Brain microvascular endothelial cell (primary cell): ENCODE results near the gene FOSB.

Source experiments
- DNase-seq: peaks from one replicate; pipeline ENCODE4 v3.0.0-alpha.2; 2020
- H3K27ac ChIP-seq: fragments of 250-450 bp; sonication (Bioruptor Pico); 2 replicates; pipeline ENCODE4 v1.5.1; 2020; ENCODE audit warnings: mild to moderate bottlenecking, moderate library complexity
- H3K27me3 ChIP-seq: fragments of 250-450 bp; sonication (Bioruptor Pico); replicated peaks from 2 replicates; pipeline ENCODE4 v1.5.1; 2020; ENCODE audit warnings: mild to moderate bottlenecking
- H3K36me3 ChIP-seq: fragments of 250-450 bp; sonication (Bioruptor Pico); replicated peaks from 2 replicates; pipeline ENCODE4 v1.5.1; 2020; ENCODE audit warnings: mild to moderate bottlenecking
- H3K4me3 ChIP-seq: 2 replicates; pipeline ENCODE4 v1.5.1; 2011; ENCODE audit warnings: low read depth, mild to moderate bottlenecking, control low read depth, low read length, moderate library complexity
- in situ Hi-C: cut with HindIII; loops from 2 replicates; pipeline ENCODE4 v1.10.0; 2017; ENCODE audit warnings: low sequenced_read_pairs, low pct_ligation_motif_present
- TF ChIP-seq, protein P1 (sequence below): IDR thresholded peaks from 2 replicates; pipeline ENCODE4 v1.5.1; 2011; ENCODE audit warnings: low read depth, mild to moderate bottlenecking, moderate library complexity, low read length, control low read depth, inconsistent platforms; ENCODE audit errors: missing control alignments

The FOSB gene

GRCh38 chr19:45484273-45484945 is 16.6 kb downstream of the FOSB start:
- DNase-seq = peak; percentile 28
- H3K27me3 ChIP-seq = no peaks in the 10 kb centered on the region
- no peaks in the 10 kb centered on the region for H3K36me3 ChIP-seq
- no peak overlapping the region for H3K4me3 ChIP-seq
- no peak overlapping the region for H3K27ac ChIP-seq
- in situ Hi-C loops = no loop called here
- TF ChIP-seq, protein P1, sequence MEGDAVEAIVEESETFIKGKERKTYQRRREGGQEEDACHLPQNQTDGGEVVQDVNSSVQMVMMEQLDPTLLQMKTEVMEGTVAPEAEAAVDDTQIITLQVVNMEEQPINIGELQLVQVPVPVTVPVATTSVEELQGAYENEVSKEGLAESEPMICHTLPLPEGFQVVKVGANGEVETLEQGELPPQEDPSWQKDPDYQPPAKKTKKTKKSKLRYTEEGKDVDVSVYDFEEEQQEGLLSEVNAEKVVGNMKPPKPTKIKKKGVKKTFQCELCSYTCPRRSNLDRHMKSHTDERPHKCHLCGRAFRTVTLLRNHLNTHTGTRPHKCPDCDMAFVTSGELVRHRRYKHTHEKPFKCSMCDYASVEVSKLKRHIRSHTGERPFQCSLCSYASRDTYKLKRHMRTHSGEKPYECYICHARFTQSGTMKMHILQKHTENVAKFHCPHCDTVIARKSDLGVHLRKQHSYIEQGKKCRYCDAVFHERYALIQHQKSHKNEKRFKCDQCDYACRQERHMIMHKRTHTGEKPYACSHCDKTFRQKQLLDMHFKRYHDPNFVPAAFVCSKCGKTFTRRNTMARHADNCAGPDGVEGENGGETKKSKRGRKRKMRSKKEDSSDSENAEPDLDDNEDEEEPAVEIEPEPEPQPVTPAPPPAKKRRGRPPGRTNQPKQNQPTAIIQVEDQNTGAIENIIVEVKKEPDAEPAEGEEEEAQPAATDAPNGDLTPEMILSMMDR = no peak

DNA sequence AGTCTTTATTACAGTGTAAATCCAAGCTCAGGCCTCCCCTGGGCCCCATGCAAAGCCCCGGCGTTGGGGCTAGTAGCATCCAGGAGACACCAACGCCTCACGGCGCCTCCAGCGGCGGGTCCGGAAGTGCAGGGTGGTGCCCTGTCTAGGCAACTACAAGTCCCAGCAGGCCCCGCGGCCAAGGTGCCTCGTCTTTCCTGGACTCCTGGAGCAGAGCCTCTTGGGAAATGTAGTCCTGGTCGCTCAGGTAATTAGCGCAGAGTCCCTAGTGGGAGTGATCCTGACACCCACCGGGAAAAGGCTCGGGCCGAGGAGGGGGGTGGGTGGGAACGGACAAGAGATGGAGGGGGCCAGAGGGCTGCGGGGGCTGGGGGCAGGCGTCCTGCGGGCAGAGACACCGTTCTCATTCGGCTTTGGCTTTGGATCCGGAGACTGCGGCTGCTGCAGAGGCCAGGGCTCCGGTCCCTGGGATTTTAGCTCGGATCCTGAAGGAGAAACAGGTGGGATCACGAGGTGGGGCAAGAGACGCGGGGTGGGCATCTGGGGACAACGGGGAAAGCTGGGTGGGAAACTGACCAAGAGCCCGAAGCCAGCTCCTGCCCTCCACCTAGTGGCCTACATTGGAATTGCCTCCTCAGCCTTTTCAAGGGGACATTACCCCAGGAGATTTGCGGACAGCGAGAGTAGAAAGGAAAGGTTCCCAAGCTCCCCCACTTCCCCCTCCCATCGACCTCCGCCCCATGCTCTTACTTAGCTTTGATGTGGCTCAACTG is 17.7 kb downstream of the FOSB start:
- H3K27ac ChIP-seq = peak overlapping the region; percentile 6
- in situ Hi-C loops = no loop called here

DNA sequence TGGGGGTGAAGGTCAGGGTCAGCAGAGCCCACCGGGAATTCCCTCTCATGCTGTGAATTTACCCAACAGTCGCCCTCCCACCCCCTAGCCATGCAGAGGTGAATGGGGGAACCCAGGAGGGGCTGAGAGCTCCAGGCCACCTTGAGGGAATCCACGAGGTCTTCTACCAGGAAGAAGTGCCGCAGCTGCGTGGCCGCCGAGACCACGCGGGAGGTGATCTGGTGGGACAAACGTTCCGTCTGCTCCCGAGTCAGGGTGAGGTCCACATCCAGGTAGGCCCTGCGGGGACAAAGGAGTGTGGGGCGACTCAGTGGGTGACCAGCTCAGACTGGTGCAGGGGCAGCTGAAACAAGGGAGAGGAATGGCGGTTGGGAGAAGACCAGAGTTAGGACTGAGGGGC is 20.9 kb downstream of the FOSB start:
- no peak overlapping the region for H3K27ac ChIP-seq
- in situ Hi-C loops = no loop called here
- H3K27me3 ChIP-seq = no peaks in the 10 kb centered on the region

More for the DNA sequence above, 17.7 kb downstream of the FOSB start:
- Histone ChIP-seq H3K4me3 (peak overlapping the region; percentile 70), H3K27me3 (no peaks in the 10 kb centered on the region), H3K36me3 (no peaks in the 10 kb centered on the region)
- TF ChIP-seq, protein P1 = peak; percentile 92
- peak; percentile 98 for DNase-seq

GRCh38 chr19:45489216-45489855 is 21.5 kb downstream of the FOSB start:
- H3K27ac ChIP-seq = no peak overlapping the region
- H3K4me3 ChIP-seq = no peak overlapping the region
- TF ChIP-seq, protein P1 = no peak
- no peaks in the 10 kb centered on the region for H3K36me3 ChIP-seq
- no peak for DNase-seq
- in situ Hi-C loops = no loop called here
- no peaks in the 10 kb centered on the region for H3K27me3 ChIP-seq

More for the DNA sequence above, 20.9 kb downstream of the FOSB start:
- H3K36me3 ChIP-seq = no peaks in the 10 kb centered on the region
- H3K4me3 ChIP-seq = no peak overlapping the region
- DNase-seq = no peak
- TF ChIP-seq, protein P1 = no peak

DNA sequence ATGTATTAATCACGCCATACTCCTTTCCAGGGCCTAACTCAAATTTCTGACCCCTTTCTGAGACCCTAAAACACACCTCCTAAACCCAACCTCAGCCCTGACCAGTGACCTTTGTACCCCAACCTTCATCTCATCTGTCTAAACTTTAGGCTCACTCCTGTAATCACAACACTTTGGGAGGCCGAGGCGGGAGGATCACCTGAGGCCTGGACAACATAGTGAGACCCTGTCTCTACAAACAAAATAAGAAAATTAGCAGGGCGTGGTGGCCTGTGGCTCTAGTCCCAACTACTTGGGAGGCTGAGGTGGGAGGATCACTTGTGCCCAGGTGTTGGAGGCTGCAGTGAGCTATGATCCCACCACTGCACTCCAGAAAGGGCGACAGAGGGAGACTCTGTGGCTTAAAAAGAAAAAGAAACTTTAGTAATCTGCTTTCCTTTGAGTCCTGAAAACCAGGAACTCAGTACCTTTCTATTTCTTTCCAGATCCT is 24.4 kb downstream of the FOSB start:
- no peak for DNase-seq
- in situ Hi-C loops = no loop called here
- H3K27me3 ChIP-seq = no peaks in the 10 kb centered on the region
- no peaks in the 10 kb centered on the region for H3K36me3 ChIP-seq
- H3K4me3 ChIP-seq = no peak overlapping the region
- H3K27ac ChIP-seq = no peak overlapping the region
- TF ChIP-seq, protein P1 = no peak
